T-helper 1 cell treated with Interleukin-12 subunit alpha and Interleukin-12 subunit beta and Interleukin-4 antibody, amounts not matched to agents 30 μg/mL and 1 μg/mL, for 36 hours (primary cell): ENCODE data around the gene SLC2A13.
"Not testable (repeated sequence)": the region's sequence is repeated elsewhere in the genome, so short reads cannot be mapped to it uniquely, and the experiment has no call there.

Source experiments
- H3K27ac Mint-ChIP-seq: one replicate; pipeline ENCODE4 v1.8.0; 2021; ENCODE audit warnings: mild to moderate bottlenecking, mixed read lengths
- H3K27me3 Mint-ChIP-seq: one replicate; pipeline ENCODE4 v1.8.0; 2021; ENCODE audit warnings: low read depth, mixed read lengths
- H3K36me3 Mint-ChIP-seq: one replicate; pipeline ENCODE4 v1.8.0; 2021; ENCODE audit warnings: low read depth, mixed read lengths
- H3K4me1 Mint-ChIP-seq: one replicate; pipeline ENCODE4 v1.8.0; 2021; ENCODE audit warnings: low read depth, mixed read lengths
- H3K4me3 Mint-ChIP-seq: one replicate; pipeline ENCODE4 v1.8.0; 2021; ENCODE audit warnings: mild to moderate bottlenecking, moderate library complexity, mixed read lengths
- H3K9me3 Mint-ChIP-seq: one replicate; pipeline ENCODE4 v1.8.0; 2021; ENCODE audit warnings: mixed read lengths

The SLC2A13 gene

DNA sequence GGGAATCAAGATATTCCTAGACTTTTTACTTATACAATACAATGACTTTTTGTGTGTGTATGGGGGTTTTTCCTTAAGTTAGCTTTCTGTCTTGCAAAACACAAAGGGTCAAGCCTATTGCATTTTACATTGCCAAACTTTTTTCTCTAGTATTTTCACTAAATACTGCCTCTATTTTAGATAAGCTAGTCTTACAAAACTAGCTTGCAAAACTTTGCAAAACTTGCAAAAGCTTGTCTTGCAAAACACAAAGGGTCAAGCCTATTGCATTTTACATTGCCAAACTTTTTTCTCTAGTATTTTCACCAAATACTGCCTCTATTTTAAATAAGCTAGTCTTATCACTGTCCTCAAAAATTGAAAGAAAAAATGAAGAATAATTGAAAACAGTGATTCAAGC is 183.3 kb downstream of the SLC2A13 start:
- not testable (repeated sequence) for H3K4me1 Mint-ChIP-seq, H3K27ac Mint-ChIP-seq, H3K27me3 Mint-ChIP-seq, H3K4me3 Mint-ChIP-seq, H3K36me3 Mint-ChIP-seq, H3K9me3 Mint-ChIP-seq

DNA sequence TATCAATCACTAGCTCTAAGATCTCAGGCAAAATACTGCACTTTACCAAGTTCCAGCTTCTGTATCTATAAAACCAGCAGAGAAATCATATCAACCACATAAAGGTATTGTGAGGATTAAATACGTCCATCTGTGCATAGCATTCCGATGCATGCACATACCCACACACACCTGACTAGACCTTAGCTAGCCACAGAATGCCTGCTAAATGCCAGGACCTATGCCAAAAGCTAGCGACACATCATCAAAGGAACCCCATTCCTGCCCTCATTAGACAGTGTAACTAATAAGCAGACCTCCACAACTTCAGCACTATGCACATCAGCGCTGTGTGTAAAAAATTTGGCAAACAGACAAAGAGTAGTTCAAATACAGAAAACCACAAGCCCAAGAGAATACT is 185.2 kb downstream of the SLC2A13 start:
- Mint-ChIP-seq H3K27me3 (no peaks in the 10 kb centered on the region), H3K36me3 (no peaks in the 10 kb centered on the region), H3K9me3 (no peaks in the 10 kb centered on the region), H3K4me3 (no peak overlapping the region), H3K4me1 (no peaks in the 10 kb centered on the region), H3K27ac (no peak overlapping the region)

DNA sequence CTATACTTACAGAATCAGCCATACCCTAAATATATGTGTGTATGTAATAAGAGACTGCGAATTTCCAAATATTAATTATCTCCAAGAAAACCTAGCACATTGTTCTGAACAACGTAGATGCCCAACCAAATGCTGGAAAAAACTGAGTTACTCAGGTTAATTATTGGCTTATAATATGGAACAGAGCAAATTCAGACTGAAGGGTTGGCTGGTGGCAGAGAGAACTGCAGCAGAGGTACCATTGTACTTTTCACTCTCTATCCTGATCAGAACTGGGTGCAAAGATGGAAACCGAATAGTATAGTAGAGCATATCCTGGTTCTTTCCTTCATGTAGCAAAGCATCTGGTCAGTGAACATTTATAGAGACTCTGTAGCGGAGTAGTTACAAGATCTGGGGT is 185.7 kb downstream of the SLC2A13 start:
- no peaks in the 10 kb centered on the region for H3K36me3 Mint-ChIP-seq
- no peak overlapping the region for H3K4me3 Mint-ChIP-seq
- H3K9me3 Mint-ChIP-seq: no peaks in the 10 kb centered on the region
- H3K27ac Mint-ChIP-seq: no peak overlapping the region
- H3K27me3 Mint-ChIP-seq: no peaks in the 10 kb centered on the region
- no peaks in the 10 kb centered on the region for H3K4me1 Mint-ChIP-seq

DNA sequence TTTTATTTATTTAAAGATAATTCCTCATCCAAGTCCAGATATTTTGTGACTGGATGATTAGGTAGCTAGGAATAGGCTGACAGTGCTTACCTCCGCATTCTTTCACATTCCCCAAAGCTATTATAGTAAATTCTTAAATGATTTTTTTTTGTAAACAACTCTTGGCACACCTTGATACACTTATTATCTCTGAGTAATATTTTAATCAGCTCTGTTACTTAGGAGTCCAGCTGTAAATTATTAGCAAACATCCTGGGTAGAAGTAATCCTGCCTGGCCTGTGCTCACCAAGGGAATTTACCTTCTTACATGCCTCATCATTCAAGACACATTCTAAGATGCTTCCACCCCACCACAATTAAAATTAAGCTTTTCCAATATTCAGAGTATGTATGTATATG is 186.1 kb downstream of the SLC2A13 start:
- no peak overlapping the region for H3K27ac Mint-ChIP-seq
- H3K36me3 Mint-ChIP-seq: no peaks in the 10 kb centered on the region
- no peaks in the 10 kb centered on the region for H3K4me1 Mint-ChIP-seq
- H3K4me3 Mint-ChIP-seq: no peak overlapping the region
- H3K27me3 Mint-ChIP-seq: no peaks in the 10 kb centered on the region
- no peaks in the 10 kb centered on the region for H3K9me3 Mint-ChIP-seq

DNA sequence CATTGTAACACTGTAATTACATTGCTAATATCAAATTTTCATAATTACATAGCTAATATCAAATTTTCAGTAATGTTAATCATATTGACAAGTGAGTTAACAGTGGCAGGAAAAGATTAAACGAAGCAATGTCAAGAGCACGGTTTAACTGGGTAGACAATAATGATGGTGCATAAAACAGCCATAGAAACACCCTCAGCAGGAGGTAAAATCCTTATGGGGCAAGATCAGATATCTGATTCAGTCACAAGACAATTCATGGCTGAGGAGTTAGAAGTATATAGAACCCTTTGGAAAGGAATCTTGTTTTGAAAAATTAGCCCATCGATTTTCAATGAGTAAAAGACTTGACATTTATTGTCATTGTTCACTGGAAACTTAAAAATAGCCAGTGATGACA is 190.6 kb downstream of the SLC2A13 start:
- Mint-ChIP-seq H3K4me1 (no peaks in the 10 kb centered on the region), H3K9me3 (no peaks in the 10 kb centered on the region), H3K36me3 (no peaks in the 10 kb centered on the region), H3K4me3 (no peak overlapping the region), H3K27me3 (no peaks in the 10 kb centered on the region), H3K27ac (no peak overlapping the region)

DNA sequence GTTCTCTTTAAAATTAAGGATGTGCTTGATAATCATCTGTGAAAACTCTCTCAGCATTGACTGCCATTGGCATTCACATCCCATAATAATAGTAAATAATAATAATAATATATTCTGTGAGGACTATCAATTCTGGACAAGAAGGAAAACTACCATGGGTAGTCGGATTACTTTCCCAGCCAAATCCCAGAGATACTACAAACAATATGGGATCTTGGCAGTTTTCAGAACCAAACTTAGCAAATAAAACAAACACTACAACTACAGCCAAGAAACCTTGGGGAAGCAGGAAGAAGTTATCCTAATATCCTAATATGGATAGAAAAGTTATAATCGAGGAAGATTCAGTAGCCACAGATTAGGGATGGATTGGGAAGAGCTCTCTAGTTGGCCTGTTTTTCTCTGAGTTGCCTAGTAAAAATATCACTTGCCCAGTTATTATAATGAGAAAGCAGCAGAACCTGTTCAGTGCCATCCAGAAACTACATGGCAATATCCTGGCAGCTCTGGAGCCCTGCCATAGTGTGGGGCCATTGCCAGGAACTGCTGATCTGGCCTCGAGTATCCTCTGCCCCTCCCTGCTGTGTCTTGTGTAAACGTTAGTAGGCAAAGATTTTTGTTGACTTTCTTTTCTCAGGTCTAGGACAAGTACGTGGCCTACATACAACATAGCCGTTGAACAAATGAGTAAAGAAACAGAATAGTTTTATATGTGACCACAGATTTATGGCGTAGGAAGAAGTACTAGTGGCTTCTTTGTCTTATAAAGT is 193.5 kb downstream of the SLC2A13 start:
- Mint-ChIP-seq H3K4me1 (no peaks in the 10 kb centered on the region), H3K27ac (no peak overlapping the region), H3K27me3 (no peaks in the 10 kb centered on the region), H3K36me3 (no peaks in the 10 kb centered on the region), H3K9me3 (no peaks in the 10 kb centered on the region), H3K4me3 (no peak overlapping the region)

DNA sequence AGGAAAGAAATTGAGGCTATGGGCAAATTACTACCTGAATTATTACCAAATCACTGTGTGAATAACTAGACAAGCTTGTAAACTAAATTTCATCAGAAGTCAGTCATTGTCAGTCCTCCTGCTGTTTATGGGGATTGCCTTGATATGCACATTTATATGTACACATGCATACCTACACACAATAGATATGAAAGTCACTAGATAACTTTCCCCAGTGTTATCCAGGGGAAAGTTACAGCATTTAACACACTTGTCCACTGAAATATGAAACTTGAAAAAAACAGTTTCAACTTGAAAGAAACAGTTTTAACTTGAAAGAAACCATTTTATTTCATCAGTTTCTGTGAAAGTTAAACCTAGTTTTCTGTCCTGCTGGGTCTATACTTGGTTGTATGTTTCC is 199.6 kb downstream of the SLC2A13 start:
- no peak overlapping the region for H3K27ac Mint-ChIP-seq
- no peaks in the 10 kb centered on the region for H3K9me3 Mint-ChIP-seq
- H3K4me3 Mint-ChIP-seq: no peak overlapping the region
- H3K27me3 Mint-ChIP-seq: no peaks in the 10 kb centered on the region
- no peaks in the 10 kb centered on the region for H3K4me1 Mint-ChIP-seq
- H3K36me3 Mint-ChIP-seq: no peaks in the 10 kb centered on the region

DNA sequence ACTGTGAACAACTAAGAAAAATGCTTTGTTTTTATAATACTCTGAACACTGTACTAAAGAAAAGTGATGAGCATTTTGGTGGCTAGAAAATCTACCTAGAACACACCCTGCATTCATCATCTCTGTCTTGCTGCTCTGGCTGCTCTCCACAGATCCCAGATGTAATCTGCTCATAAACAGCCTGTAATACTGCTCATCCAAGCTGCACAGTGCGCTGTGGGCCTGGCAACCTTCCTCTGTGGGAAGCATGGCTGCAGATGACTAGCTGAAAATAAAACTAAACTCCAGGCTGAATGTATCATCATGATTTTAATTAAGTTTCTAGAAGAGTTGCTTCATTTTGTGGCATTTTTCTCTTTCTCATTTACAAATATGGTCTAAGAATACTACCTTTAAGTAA is 200.7 kb downstream of the SLC2A13 start:
- Mint-ChIP-seq H3K27me3 (no peaks in the 10 kb centered on the region), H3K9me3 (no peaks in the 10 kb centered on the region), H3K4me3 (no peak overlapping the region), H3K4me1 (no peaks in the 10 kb centered on the region), H3K27ac (no peak overlapping the region), H3K36me3 (no peaks in the 10 kb centered on the region)

DNA sequence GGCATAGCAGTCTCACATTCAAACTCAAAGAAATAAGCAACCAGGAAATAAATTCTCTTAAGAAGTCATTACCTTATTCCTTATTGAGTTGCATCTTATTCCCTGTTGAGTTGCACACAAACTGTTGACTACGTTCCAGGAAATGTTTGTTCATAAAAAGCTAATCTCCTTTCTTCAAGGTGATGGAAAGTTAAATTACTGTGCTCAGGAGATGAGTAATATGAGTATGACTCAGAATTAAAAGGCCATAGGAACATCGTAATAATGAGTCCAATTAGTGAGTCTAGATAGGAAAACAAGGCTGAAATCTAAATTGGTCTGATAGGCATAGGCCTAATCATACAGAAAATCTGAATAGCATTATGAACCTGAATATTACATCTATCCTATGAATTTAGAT is 203.1 kb downstream of the SLC2A13 start:
- H3K27ac Mint-ChIP-seq: no peak overlapping the region
- H3K4me3 Mint-ChIP-seq: no peak overlapping the region
- no peaks in the 10 kb centered on the region for H3K27me3 Mint-ChIP-seq
- H3K9me3 Mint-ChIP-seq: peaks cover 5% of the 10 kb centered on the region
- H3K36me3 Mint-ChIP-seq: no peaks in the 10 kb centered on the region
- no peaks in the 10 kb centered on the region for H3K4me1 Mint-ChIP-seq

DNA sequence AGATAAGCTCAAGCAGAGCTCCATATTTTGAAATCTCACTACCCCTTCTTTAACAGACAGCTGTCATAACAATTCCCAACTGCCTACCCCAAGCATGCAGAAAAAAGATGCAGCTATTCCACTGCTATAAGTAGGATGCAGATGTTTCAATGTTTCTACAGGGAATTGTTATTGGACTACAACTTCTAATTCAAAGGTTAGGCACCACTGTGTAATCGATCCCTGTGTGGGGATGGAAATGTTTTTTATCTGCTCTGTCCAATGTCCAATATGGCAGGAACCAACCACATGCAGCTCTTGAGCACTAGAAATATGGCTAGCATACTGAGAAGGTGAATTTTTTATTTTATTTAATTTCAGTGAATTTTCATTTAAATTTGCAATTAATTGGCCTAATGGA is 208.6 kb downstream of the SLC2A13 start:
- Mint-ChIP-seq H3K4me3 (no peak overlapping the region), H3K27me3 (no peaks in the 10 kb centered on the region), H3K9me3 (peaks cover 20% of the 10 kb centered on the region), H3K4me1 (no peaks in the 10 kb centered on the region), H3K27ac (no peak overlapping the region), H3K36me3 (no peaks in the 10 kb centered on the region)

DNA sequence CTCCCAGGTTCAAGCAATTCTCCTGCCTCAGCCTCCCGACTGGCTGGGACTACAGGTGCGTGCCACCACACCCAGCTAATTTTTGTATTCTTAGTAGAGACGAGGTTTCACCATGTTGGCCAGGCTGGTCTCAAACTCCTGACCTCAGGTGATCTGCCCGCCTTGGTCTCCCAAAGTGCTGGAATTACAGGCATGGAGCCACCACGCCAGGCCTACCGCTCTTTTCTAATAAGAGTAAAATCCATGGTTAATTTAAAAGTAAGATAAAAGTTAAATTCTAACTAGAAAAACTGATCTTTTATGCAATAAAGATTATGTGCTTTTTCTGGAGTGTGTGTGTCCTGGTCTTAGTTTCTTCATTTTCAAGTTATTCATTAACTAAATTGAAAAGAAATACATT is 212.5 kb downstream of the SLC2A13 start:
- H3K27ac Mint-ChIP-seq, H3K4me1 Mint-ChIP-seq, H3K4me3 Mint-ChIP-seq, H3K36me3 Mint-ChIP-seq, H3K27me3 Mint-ChIP-seq: not testable (repeated sequence)
- H3K9me3 Mint-ChIP-seq: peaks cover 16% of the 10 kb centered on the region

DNA sequence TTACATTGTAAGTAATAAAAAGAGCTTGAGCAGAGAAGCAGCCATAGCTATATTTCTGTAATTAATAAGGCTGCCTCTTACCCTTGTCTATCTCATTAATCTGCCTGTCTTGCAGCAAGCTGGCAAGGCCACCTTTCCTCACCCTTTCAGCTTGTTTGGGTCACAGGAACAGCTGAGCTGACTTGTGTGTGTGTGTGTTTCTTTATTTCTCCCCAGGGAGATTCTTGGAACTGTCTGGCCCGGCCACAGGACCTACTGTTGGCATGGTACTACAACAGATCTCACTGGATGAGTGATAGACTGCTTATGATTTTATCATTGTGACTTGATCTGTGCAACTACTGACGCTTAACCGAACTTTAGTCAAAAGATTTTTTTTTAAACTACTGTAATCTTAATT is 213.7 kb downstream of the SLC2A13 start:
- H3K27me3 Mint-ChIP-seq: no peaks in the 10 kb centered on the region
- H3K9me3 Mint-ChIP-seq: peaks cover 12% of the 10 kb centered on the region
- no peaks in the 10 kb centered on the region for H3K36me3 Mint-ChIP-seq
- no peak overlapping the region for H3K27ac Mint-ChIP-seq
- H3K4me1 Mint-ChIP-seq: no peaks in the 10 kb centered on the region
- H3K4me3 Mint-ChIP-seq: no peak overlapping the region

DNA sequence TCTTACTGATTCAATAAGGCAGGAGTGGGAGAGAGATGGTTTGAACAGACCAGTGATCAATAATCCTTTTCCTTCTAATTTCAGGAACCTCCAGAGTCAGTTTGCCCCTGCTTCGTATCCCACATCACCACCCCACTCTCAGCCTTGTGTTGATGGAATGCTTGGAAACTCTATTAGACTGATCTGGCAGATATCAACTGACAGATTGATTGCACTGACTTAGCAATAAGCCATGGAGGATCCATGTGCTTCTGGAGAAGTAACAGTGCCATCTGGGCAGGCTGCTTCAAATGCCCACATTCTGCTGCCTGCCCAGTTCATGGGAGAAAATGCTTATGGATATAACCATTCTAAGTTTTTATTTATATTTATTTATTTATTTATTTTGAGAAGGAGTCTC is 218.0 kb downstream of the SLC2A13 start:
- Mint-ChIP-seq H3K27me3 (no peaks in the 10 kb centered on the region), H3K9me3 (no peaks in the 10 kb centered on the region), H3K27ac (no peak overlapping the region), H3K4me1 (no peaks in the 10 kb centered on the region), H3K36me3 (no peaks in the 10 kb centered on the region), H3K4me3 (no peak overlapping the region)

DNA sequence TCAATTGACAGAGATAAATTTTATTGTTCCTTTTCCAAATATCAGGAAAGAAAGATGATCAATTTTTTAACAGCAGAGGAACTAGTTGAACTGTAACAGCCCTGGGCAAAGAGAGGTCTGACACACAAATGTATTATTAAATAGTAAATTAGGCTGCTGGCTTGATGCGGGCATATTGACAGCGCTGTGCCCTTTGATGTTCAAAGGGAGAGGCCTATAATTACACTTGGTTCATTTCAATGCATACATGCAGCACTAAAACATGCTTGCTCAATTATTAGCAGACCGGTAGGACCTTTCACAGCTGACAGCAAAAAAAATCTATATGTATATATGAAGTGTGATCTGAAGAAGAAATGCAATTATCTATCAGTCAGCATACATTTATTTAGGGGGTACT is 219.8 kb downstream of the SLC2A13 start:
- no peaks in the 10 kb centered on the region for H3K4me1 Mint-ChIP-seq
- H3K27me3 Mint-ChIP-seq: no peaks in the 10 kb centered on the region
- no peak overlapping the region for H3K27ac Mint-ChIP-seq
- H3K36me3 Mint-ChIP-seq: no peaks in the 10 kb centered on the region
- no peaks in the 10 kb centered on the region for H3K9me3 Mint-ChIP-seq
- H3K4me3 Mint-ChIP-seq: no peak overlapping the region

DNA sequence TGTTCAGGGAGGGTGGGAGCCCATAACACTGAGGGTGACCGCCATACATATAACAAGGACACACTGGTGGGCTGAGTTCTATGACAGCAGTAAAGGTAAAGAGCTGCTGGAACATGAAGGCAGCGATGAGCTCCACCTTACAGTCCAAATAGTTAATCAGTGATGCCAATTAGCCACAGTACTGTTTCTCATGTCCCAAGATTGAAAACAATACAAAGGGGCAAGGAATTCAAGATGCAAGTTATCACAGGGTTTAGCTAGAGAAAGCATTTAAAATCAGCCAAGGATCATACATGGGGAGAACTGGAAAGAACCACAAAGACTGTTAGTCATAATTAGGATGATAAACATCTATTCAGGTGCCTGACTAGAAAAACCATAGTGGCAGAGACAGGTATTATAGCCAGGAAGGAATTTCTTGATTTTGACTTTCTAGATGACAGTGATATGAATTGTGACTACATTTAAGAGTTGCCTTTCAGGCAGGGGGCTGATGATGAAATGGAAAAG is 221.2 kb downstream of the SLC2A13 start:
- Mint-ChIP-seq H3K36me3 (no peaks in the 10 kb centered on the region), H3K27me3 (no peaks in the 10 kb centered on the region), H3K4me1 (no peaks in the 10 kb centered on the region), H3K27ac (no peak overlapping the region), H3K9me3 (peaks cover 3% of the 10 kb centered on the region), H3K4me3 (no peak overlapping the region)

DNA sequence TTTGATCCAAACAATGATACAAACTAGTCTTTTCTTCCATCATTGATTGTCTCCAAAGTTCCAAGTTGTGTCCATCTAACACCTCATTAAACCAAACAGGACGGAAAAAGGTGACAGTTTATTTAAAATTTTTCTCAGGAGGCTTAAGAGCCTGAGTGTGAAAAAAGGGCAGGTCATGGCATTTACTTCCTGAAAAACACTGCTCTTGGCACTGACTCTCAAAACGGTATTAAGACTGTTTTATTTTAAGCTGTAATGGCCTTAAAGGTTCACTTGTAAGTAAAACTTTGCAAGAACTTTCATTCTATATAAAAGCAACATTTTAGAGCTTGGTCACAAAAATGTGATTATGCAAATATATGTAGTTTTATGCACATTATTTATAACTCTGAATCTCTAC is 222.5 kb downstream of the SLC2A13 start:
- no peaks in the 10 kb centered on the region for H3K4me1 Mint-ChIP-seq
- H3K4me3 Mint-ChIP-seq: no peak overlapping the region
- no peaks in the 10 kb centered on the region for H3K27me3 Mint-ChIP-seq
- peaks cover 3% of the 10 kb centered on the region for H3K9me3 Mint-ChIP-seq
- no peak overlapping the region for H3K27ac Mint-ChIP-seq
- H3K36me3 Mint-ChIP-seq: no peaks in the 10 kb centered on the region
